Measurements from ENCODE around the gene AHRR.

DNA sequence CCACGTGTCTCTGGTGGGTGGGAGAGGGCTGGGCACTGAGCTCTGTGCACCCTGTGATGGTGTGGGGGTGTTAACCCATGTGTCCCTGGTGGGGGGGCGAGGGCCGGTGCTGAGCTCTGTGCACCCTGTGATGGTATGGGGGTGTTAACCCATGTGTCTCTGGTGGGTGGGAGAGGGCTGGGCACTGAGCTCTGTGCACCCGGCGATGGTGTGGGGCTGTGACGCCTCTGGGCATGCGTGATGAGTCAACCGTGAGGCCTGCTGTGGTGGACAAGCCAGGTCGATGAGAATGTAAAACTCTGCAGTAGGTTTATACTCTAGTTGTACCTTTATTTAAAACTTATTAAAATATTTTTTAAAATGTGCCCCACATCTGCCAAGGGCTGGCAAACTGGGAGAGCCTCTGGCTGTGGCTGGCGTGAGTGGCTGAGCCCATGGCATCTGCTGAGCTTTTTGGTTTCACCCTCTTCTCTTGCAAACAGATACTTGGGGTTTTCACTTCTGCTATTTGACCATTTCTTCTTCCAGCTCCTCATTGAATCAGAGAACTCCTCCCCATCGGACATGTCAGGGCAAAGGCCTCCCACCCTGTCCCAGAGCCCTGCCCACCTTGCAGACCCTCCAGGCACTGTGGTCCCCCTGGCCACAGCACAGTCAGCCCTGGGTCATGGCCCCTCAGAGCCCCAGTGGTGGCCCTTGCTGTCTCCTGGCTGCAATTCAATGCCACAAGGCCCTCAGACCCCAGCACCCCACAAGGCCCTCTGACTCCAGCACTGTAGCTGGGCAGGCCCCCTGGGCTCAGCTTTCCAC lies 103.0 kb downstream of the AHRR start:
- TF ChIP-seq EZH2phosphoT487 (IDR thresholded peaks at IDR 0.05; ENCODE audit: low read depth, severe bottlenecking, unreplicated experiment) = no peak
- TF ChIP-seq, protein P1, sequence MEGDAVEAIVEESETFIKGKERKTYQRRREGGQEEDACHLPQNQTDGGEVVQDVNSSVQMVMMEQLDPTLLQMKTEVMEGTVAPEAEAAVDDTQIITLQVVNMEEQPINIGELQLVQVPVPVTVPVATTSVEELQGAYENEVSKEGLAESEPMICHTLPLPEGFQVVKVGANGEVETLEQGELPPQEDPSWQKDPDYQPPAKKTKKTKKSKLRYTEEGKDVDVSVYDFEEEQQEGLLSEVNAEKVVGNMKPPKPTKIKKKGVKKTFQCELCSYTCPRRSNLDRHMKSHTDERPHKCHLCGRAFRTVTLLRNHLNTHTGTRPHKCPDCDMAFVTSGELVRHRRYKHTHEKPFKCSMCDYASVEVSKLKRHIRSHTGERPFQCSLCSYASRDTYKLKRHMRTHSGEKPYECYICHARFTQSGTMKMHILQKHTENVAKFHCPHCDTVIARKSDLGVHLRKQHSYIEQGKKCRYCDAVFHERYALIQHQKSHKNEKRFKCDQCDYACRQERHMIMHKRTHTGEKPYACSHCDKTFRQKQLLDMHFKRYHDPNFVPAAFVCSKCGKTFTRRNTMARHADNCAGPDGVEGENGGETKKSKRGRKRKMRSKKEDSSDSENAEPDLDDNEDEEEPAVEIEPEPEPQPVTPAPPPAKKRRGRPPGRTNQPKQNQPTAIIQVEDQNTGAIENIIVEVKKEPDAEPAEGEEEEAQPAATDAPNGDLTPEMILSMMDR (IDR thresholded peaks at IDR 0.05; ENCODE audit: poor library complexity) = no peak
- TF ChIP-seq EZH2 (IDR thresholded peaks at IDR 0.05; ENCODE audit: borderline replicate concordance) = no peak
